Measurements from ENCODE around the gene CNTNAP2.

Gene CNTNAP2

DNA sequence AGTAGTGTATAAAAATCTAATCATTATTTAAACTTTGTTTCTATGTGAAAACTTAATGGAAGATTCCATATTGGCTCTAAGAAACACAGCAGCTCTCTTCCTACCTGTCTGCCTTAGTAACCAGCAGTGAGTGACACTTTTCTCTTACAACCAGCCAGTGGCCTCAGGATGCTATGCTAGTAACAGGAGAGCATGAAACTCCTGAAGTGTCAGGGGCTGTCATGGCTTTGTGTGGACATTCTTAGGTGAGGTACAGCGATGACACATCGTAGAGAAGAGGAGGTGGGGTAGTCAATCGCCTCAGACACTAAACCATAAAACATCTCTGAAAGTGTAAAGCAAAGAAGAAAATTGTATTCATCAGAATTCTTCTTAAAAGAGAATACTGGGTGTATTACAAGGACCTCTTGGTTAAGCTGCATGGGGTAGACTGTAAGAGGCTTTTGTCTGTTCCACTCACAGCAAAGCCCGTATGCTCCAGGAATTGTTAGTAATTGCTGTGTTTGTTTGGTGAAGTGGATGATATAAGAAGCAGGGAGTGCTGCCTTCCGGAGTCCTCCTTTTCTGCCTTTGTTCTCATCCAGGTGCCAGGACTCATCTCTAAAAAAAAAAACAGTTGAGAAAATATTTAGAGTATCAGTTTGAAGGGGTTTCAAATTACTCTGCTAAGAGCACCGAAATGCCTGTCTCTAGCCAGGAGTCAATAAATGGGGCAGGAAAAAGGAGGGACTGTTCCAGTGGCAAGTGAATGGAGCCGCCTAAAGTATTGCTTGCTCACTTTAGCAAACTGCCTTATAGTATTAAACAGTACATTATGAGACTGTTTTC, 518.8 kb downstream of the CNTNAP2 start:
- DNase-seq = no peak

DNA sequence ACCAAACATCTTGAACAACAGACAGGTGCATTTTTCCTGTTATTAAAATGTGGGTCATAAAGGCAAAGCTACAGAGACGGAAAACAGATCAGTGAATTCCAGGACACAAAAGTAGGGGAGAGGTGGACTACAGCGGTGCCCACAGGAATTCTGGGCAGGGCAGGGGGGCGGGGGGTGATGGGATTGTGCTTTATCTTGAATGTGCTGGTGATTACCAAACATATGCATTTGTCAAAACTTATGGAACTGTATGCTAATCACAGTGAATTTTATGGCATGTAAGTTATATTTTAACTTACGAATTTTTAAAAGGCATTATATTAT, 519.4 kb downstream of the CNTNAP2 start:
- DNase-seq = no peak

DNA sequence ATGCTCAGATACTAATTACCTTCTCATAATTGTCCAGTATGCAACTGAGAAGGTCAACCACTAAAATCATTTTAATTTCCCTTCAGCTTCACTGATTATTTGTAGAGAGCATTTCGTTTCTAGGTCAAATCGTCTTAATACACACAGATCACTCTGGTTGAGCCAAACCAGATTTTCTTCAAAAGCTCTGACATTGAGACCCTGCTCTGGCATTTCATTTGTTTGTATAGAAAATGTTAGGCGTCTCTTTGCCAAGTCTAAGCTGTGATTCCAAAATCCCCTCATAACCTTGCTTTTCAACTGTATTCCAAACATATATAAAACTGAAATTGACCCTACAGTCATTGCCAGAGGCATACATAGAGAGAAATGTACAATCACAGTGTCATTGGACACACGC, 520.0 kb downstream of the CNTNAP2 start:
- DNase-seq = no peak

DNA sequence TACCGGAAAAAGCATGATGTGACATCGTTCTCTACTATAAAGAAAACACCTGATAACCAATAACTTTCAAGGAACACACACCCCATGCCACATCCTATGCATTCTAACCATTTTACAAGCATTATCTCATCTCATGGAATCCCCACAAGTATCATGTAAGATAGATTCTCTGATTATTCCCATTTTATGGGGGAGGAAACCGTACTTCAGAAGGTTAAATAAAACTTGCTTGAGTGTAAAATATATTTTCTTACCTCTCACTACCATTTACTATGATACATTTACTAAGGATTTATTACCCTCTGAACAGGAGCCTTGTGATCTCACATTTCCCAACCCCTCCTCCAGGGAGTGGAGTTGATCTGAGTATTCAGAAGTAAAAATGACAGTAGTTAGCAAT, 522.7 kb downstream of the CNTNAP2 start:
- no peak for DNase-seq

DNA sequence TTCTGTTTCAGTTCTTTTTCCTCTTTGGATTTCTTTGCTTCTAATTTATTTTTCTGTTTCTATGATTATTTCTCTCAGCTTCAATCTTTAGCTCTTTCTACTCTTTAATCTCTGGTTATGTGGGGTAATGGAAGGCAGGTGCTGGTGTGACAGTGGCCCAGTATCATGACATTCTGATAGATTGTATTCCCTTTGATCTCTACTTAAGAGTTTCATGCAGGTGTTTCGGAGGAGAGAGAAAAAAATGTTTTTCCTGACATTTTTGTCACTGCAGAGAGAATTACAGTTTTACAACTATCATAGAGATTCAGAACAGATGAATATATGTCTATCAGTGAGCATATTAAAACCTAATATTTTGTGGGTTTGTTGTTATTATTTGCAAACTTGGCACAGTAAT, 524.9 kb downstream of the CNTNAP2 start:
- no peak for DNase-seq

DNA sequence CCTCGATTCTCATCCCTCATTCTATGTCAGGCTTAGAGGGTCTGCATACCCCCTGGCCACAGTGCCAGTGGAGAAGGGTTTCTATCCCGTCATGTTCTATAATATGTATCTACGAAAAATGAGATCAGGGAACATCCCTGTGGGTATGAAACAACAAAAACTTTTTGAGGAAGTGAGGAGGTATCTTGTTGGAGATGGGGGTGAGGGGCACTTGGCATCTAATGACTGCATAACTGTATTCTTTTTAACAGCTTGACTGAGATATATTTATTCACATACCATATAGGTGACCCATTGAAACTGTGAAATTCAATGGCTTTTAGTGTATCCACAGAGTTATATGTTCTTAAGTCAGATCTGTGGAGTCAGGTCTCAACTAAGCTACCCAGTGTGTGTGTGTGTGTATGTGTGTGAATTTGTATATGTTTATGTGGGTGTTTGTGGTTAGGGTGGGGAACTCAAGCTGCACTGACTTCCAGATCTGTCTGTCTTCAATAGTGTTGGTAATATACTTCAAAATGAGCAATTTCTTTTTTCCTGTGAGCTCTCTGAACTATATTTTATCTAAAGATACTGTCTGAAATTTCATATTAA, 528.9 kb downstream of the CNTNAP2 start:
- no peak for DNase-seq

DNA sequence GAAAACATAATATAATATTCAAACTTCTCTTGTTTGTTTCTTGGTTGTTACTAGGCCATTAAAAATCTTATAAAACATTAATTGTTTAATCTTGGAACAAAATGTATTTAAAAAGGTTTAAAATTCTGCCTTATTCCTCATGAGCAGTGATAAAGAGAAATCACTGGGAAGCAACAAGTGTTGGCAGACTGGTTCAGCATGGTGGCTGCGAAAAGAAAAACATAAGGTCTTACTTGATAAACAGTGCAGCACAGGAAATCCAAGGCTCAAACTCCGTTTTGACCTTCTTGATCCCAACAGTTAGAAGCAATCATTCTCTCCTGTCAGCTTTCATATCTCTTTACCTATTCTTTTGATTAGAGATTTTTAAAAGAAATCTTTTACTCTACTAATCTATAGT, 530.8 kb downstream of the CNTNAP2 start:
- DNase-seq = no peak

DNA sequence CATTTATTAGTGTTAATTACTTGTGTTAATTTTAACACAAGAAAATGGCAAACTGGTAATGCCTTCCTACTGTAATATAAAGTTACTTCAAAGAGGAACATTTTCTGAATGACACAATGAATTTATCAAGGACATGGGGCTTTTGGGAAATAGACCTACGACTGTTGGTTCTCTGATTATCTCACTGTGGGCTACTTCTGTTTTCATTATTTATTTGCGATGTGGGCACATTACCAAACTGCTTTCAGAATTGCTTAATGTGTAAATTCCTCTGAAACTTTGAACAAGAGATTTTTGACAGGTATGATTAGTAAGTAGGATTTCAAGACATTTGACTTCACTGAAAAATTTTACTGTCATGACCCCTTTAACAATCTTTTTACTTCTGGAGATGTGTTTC, 535.6 kb downstream of the CNTNAP2 start:
- DNase-seq = peak in 3 of 4 experiments; percentile 4 to 24 (median 6)

DNA sequence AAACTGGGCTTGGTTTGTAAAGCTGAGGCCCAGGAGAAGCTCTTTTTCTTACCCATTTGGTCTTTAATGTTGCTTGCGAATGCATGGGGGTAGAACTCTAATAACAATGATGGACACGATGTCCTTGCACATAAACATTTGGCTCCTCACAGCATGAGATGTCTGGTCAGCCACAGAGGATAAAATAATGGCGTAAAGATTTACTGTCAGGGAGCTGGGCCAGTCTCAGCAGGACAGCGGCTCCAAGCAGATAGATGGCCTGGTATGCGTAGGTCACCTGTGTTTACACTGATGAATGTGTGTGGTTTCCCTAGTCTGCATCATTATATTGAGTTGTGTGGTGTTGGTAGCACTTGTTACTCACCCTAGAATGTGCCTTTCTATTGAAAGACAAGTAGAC, 537.4 kb downstream of the CNTNAP2 start:
- no peak for DNase-seq

DNA sequence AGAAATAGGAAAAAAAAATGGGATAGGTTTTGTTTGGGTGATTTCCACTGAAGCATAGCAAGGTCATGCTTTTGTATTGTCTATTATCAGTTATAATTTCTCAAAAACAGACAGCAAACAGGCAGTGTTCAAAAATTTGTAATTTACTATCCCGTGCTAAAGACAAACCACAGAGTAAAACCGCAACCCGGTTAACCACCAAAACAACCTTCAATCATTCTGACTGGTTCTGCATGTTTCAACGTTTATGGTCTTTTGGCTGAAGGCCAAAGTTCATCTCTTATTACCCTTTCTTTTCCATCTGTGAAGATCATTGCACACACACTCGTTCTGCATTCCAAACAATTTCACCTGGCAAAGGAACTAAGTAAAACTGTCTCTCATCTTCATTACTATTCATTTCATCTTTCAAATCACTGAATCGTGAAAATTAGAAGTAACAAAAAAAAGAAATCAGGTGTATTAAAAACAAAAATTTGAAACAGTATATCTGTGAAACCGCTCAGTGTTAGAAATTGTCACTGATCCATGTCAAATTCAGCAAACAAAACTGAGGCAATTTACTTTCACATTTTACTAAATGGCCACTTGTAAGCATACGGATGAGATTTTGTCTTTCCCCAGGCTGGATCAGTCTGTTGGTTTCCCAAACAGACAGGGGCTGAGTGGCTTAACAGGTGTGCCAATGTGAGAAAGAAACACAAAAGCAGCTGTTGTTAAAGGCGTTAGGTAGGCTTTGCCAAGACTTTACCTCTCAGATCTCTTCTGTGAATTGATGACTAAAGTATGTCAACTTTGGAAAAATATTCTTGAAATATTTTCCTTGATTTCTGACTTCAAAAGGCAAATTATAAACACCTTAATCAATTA, 539.6 kb downstream of the CNTNAP2 start:
- DNase-seq = no peak

DNA sequence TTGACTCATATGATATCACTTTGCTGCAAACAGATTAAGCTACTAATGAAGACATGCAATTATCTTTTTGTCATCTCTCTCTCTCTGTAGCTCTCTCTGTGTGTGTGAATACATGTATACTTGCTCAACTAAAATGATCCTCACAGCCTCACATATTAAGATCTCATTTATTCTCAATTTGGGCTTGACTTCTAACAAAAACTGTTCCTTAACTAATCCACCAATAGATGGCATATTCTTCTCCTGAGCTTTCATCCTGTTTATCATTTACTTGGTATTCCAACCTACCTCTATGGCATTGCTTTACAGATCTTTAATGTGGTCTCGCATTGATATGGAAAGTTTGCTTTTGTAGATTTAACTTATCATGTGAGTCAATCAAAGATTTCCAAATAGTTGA, 540.4 kb downstream of the CNTNAP2 start:
- no peak for DNase-seq

DNA sequence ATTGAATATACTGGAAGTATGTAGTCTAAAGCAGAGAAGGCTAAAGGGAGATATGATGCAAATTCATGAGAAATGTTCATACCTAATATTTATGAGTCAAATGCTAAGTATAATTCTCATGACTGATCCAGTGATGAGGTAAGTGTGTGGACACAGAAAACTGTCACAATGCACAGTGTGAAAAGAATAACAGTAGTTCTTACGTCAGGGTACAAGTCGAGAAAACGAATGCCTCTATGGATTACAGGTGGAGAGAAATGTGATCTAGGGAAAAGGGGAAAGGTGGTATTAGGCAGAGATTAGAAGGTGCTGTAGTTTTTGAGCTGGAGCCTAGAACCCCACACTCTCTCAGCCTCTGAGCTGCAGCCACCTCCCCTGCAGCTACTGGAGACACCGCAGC, 542.0 kb downstream of the CNTNAP2 start:
- DNase-seq = no peak

DNA sequence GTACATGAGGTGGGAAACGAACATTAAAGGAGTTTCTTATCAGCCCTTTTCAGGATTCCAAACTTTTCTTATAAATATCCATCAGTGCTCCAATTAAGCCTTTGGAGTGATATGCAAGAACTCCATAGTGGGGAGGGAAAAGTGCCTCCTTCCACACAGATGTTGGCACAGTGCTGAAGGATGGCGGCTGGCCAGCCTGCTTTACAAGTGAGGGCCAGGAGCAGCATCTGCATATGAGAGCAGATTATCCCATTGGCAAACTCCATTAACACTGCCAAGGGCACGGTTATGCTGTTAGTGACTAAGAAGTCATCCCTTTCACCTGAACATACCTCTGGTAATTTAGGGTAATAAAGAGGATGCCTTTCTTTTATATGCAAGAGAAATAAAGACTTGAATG, 543.1 kb downstream of the CNTNAP2 start:
- DNase-seq = no peak

DNA sequence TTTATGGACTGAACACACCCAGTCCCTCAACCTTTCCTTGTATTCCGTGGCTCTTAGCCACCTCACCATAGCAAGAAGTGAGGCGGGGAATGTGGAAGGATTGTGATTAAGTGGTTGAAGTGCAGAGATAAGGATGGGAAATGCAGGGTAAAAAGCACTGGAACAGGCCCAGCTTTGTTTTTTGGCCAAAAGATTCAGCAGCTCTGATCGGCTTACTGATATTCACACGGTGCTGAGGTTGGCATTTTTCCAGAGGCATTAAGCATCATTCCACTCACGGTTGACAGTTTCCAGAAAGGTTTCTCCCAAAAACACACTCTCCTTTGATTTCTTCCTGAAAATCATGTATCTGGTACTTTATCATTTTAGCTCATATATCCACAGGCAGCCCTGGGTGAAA, 544.2 kb downstream of the CNTNAP2 start:
- DNase-seq = no peak

DNA sequence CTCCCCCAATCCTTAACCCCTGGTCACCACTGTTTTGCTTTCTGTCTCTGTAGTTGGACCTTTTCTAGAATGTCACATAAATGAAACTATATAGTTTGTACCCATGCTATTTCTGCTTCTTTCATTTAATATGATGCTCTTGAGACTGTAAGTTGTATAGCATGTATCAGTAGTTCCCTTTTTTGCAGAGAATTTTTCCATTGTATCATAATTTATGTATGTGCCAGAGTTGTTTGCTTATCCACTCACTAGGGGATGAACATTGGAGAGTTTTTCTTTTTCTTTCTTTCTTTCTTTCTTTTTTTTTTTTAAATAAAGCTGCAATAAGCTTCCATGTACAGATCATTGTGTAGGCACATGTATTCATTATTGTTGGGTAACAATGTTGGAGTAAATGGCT, 544.8 kb downstream of the CNTNAP2 start:
- no peak for DNase-seq

DNA sequence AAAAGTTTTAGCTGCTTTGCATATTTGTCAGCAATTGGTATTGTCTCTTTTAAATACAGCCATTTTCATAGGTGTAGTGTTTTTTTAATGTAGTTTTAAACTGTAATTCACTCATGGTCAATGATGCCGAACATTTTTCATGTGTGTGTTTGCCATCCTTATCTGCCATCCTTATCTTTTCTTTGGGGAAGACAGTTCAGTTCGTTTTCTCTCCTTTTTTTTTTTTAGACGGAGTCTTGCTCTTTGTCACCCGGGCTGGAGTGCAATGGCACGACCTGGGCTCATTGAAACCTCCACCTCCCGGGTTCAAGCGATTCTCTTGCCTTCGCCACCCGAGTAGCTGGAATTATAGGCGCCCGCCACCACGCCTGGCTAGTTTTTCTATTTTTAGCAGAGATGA, 545.3 kb downstream of the CNTNAP2 start:
- DNase-seq = no peak

DNA sequence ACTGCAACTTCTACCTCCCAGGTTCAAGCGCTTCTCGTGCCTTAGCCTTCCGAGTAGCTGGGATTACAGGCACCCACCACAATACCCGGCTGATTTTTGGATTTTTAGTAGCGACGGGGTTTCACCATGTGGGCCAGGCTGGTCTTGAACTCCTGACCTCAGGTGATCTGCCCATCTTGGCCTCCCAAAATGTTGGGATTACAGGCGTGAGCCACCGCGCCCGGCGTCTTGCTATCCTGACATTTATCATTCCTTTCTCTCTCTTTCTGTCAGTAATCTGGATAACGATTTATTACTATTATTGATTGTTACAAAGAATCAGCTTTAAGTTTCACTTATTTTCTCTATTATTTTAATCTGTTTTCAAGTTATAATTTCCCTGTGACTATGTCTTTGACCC, 548.4 kb downstream of the CNTNAP2 start:
- DNase-seq = no peak

DNA sequence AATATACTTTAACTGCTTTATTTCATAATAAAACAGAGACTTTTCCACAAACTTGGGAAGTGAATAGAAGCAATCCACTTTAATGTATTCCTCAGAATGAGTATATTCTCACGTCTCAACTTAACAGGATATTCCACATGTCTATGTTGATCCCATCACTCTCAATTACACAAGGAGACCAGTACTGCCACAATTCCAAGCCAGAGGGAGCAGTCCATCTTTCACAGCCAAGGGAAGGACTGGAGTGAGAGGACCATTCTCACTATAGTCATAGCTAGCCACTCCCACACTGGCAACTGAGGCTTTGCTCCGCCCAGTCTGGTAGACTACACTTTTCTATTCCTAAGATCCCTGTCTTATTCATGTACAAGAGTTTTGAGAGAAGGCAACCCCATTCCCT, 553.9 kb downstream of the CNTNAP2 start:
- DNase-seq = no peak

DNA sequence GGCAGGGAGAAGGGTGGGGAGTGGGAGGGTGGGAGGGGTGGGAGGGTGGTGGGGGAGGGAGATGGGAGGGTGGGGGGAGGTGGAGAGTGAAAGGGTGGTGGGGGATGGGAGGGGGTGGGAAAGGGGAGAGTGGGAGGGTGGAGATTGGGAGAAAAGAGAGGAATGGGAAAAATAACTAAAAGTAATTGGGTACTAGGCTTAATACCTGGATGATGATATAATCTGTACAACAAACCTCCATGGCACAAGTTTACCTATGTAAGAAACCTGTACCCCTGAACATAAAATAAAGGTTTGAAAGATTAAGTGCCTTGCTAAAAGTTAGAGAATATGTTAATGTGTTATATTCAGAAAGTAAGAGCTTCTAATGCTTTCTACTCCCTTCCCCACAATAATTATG, 564.9 kb downstream of the CNTNAP2 start:
- DNase-seq = no peak

DNA sequence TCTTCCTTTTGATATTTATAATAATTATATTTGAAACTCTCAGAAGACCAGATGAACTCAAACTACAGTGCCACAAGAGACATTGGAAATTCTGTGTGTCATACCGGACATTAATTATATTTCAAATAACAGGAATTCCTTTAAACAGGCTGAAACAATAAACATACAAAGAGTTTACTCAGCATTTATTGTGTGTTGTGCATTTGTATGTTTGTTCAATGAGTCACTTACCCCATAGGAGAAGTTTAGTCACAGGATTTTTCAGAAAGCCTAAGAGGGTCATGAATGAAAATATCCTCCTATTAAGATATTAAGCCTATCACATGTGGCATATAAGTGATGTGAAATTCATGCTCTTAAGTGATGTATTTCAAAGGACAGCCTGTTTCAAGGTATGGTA, 566.8 kb downstream of the CNTNAP2 start:
- DNase-seq = no peak

DNA sequence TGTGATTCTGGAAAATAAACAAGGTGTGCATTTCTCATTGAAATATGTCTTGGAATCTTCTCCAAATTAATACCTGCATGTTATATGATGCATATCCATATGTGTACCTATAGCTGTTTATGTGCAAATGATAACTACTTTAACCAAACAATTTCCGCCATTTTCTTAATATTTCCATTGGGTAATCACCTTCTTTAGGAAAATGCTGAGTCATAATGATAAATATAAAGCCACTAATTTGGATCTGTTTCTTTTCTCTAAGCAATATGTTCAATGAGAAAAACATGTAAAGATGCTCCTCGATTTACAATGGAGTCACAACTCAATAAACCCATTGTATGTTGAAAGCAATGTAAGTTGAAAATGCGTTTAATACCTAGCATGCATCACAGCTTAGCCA, 574.4 kb downstream of the CNTNAP2 start:
- DNase-seq = no peak

DNA sequence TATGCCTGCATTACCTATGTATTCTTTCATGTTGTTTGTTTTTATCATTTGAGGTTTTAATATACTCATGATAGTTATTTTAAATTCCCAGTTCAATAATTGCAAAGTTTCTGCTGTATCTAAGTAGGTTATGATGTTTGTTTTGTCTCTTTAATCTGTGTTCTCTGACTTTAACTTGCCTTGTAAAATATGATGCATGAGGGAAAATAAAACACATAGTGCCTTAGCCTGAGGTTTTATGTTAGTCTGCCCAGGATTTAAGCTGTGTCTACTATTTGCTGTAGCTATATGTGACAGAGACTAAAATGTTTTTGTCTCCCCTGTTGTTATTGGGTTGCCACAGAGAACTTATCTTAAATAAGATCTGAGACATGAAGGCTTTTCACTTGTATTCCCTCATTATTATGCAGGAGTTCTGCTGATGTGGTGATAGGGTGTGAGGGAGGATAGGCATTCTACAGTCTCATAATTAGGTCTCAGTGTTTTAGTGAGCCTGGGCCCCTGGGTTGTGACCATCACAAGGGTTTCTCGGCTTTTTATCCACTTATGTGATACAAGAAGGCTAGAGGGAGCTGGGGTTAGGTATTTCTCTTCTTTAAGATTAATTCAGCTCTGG, 582.5 kb downstream of the CNTNAP2 start:
- DNase-seq = no peak

DNA sequence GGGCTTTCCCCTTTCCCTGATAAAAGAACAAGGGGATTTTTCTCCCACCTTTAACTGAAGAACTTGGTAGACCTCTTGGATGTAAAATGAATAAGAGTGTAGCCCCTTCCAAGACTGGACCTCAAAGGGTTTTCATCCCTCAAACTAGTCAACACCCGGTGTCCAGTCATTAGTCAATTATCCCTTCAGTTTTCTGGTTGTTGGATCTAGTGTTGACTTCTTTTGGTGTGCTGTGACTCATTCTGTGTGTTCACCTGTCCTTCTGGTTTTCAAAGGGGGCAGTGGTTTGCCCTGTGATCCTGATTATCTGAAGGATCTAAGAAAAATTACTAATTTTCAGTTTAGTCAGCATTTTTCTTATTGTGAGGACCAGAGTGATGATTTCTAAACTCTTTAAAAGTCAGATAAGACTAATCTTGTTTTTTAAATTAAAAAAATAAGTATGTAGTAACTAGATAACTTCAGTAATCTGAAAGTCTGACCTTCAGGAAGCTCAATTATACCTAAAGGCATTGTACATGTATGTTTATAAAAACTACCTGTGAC, 583.5 kb downstream of the CNTNAP2 start:
- DNase-seq = no peak

Data from suppressor macrophage (primary cell).